Stimulated activated CD4-positive, alpha-beta T cell treated with anti-CD3 and anti-CD28 coated beads, TNF-alpha, amount 100 ng/mL, for 1 hour (primary cell): Measurements from ENCODE around the gene TRIM7.
"Not testable (repeated sequence)": the region's sequence is repeated elsewhere in the genome, so short reads cannot be mapped to it uniquely, and the experiment has no call there.

Experiments
- DNase-seq, 3 donors: peaks; one replicate each; pipeline ENCODE4 v3.0.0-alpha.2; 2020; ENCODE audit warnings: low read depth in 3 of 3, low spot score in 1 of 3

Gene TRIM7

DNA sequence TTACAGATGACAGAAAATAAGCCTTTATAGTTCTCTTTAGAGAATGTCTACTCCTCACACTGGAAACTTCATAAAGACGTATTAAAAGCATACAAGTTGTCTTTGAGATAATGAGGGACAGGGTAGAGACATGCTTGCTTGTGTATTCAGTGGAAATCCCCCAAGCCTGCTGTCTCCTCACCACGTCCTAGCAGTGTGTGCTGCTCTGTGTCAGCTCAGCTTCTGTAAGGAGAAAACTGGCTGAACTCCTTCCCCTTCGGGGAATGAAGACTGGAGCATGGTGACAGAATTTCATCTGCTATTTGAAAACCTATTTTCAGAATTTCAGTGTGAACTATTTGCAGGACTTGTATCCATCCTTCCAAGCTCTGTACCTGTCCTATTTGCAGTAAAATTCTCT, 48.2 kb downstream of the TRIM7 start:
- DNase-seq = no peak

DNA sequence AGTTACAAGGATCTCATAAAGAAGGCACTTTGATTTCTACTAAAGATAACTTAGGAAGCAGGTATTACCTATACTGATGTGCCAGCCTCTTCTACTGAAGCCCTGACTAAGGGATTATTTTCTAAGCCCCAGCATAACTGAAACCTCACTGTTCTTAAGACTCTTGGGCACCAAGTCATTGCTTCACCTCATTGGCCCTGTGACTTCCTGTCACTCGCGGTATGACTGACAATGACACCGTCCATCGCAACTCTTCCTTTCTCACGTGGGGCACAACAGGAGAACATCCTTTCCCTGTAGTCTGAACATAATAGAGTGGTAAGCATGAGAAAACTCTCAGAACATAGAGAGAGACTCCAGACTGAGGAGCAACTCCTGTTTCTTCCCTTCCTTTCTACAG, 51.2 kb downstream of the TRIM7 start:
- no peak for DNase-seq

DNA sequence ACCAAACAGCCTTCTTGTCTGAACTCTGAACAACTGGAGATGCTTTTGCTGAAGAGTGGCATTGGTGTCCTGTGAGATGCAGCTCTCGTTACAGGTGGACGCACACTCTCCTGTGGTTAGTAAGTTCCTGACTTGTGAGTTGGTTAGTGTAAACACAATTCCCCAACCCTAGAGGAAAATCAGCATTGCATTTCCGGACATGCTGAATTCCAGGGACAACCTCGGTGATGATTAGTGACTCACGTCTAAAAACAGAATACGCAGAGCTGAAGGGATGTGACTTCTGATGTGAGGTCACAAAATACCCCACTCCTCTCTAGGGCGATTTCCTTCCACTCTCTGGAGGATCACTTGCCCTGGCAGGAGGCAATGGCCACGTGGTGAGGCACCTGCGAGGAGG, 52.6 kb downstream of the TRIM7 start:
- no peak for DNase-seq

DNA sequence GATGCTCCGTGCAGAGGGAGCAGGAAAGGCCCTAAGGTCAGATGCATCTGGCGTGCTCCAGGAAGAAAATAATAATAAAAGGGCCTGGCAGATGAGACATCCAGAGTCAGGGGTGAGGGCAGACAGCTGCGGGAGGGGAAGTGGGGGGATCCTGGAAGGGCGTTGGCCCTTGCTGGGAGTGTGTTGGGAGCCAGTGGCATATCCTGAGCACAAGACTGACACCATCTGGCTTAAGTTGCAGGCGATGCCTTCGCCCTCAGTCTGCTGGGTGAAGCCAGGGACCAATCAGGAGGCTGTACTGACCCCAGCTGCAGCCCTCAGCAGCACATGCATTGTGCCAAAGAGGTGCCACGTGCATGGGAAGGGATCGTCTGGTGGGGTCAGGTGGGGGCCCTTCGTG, 53.9 kb downstream of the TRIM7 start:
- DNase-seq = no peak

DNA sequence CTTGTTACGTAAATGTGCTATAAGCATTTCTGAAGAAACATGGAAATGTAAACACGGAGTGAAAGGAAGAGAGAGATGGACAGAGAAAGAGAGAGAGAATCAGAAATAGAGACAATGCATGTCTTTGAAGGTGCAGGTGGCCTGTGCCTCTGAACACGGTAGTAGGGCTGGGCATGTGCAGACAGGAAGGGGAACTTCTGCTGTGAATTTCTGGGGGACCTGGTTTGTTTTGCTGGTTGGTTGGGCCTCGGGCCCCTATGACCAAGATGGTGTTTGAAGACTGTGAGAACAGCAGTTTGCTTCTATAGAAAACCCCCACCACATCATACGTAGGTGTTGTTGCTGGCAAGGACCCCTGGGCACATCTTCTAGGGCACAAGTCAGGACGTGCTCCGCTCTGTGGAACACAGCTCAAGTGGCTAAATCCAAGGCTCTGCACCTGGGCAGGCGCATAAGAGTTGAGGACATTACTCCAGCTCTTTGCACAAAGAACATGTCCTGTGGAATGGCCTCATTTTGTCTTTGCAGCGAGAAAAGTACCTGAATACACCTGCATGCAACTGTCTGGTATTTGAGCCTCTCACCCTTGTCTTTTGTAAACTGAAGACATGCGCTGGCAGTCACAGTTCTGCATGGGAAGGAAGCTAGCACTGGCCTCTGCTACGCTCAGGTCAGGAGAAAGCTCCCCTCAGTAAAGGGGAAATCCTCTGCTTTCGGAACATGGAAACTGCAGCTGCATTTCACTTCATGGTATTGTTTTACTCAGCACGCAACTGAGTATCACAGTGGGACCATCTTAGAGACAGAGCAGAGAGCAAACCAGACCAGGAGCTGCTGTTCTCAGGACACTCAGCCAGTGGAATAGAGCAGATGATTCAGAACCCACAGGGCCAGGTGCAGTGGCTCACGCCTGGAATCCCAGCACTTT, 54.9 kb downstream of the TRIM7 start:
- DNase-seq = no peak

DNA sequence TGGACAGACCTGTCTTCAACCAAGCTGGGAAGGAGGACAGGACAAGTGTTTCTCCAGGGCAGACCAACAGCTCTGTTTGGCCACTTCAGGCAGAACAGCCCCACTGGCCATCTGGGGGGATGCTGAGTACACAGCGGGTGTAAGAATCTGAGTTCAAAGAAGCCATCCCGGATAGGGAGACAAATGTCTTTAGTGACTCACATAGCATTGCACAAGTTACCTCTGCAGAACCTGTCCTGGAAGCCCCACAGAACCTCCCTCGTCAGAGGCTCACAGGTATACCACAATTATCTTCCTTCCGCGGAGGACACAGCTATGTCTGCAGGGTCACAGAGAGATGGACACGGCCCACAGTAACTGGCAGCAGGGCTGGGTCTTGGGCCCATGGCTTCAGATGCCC, 55.6 kb downstream of the TRIM7 start:
- DNase-seq = no peak

GRCh38 chr5:181146927-181147636, 57.9 kb downstream of the TRIM7 start, which contains the start of gene OR2V2:
Gene OR2V2, plus strand, starts transcription at chr5:181147586. Its CDS starts 7,357 bp downstream, at chr5:181154943.
- not testable (repeated sequence) for DNase-seq

DNA sequence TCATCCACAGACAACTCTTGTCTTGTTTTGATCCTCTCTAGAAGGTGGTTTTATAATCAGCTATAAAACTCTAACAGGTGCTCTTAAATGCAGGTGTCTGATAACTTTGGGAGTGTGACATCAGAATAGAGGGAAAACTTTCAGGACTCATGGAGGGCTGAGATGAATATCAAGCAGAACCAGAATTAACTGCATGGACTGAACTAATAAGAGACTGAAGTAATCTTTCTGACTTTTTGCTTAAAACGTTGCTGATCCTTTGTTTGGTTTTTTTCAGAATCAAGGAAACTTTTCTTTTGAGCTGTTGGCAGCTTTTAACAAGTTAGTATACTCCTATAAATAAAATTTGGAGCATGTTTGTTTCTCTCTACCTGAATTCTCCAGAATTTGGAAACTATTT, 59.9 kb downstream of the TRIM7 start:
- no peak for DNase-seq
